H1 (cell line): Measurements from ENCODE around the gene SUPT4H1. TPM values are rescaled to one million over a fixed set of nuclear protein-coding genes. Genes with fewer than 3 reads are reported as not detected.

ENCODE experiments used
- BACH1 ChIP-seq: IDR thresholded peaks from 2 replicates; pipeline ENCODE4 v1.6.1; 2012; ENCODE audit warnings: low read length, improper control_type of control experiment
- GTF2F1 ChIP-seq: IDR thresholded peaks from 2 replicates; pipeline ENCODE4 v1.6.1; 2012; ENCODE audit warnings: low read depth, low read length, improper control_type of control experiment, borderline replicate concordance
- HDAC2 ChIP-seq, 2 experiments: fragments of 300-600 bp in 1 of 2; sonication (generic) in 1 of 2; IDR thresholded peaks; 2 replicates each; pipeline ENCODE4 v1.6.1; 2011 to 2012; ENCODE audit warnings: low read depth in 2 of 2, low read length in 2 of 2, mild to moderate bottlenecking in 2 of 2, moderate library complexity in 2 of 2, borderline replicate concordance in 1 of 2, inconsistent platforms in 1 of 2
- MAFK ChIP-seq: IDR thresholded peaks from 2 replicates; pipeline ENCODE4 v1.6.1; 2012; ENCODE audit warnings: low read depth, mild to moderate bottlenecking, improper control_type of control experiment, low read length
- PHF8 ChIP-seq: fragments of 200-600 bp; sonication (generic); conservative IDR thresholded peaks from 2 replicates; pipeline ENCODE4 v1.7.1; 2012; ENCODE audit warnings: low read depth, mild to moderate bottlenecking, inconsistent platforms, low read length, moderate library complexity
- RFX5 ChIP-seq: IDR thresholded peaks from 2 replicates; pipeline ENCODE4 v1.6.1; 2011; ENCODE audit warnings: low read depth, low read length, improper control_type of control experiment, borderline replicate concordance
- SIX5 ChIP-seq: IDR thresholded peaks from 2 replicates; pipeline ENCODE4 v1.6.1; 2011; ENCODE audit warnings: mild to moderate bottlenecking, low read depth, low read length
- SP2 ChIP-seq: IDR thresholded peaks from 2 replicates; pipeline ENCODE4 v1.6.1; 2012; ENCODE audit warnings: mild to moderate bottlenecking, low read length, inconsistent platforms
- polyA plus RNA-seq, 7 experiments: library from polyadenylated mRNA; depleted of rRNA in 3 of 7; stranded (reverse) in 5 of 7; unstranded in 2 of 7; fragments of >200 nt in 5 of 7; fragments of 200-250 nt in 2 of 7; gene quantifications; 1 replicate in 5 of 7; 2 replicates in 1 of 7; 4 replicates in 1 of 7; pipeline versions ENCODE4 v1.2.1 to v1.2.3, GENCODE V29; 2011 to 2013; ENCODE audit warnings: missing spikeins in 2 of 7, mixed read lengths in 2 of 7
- total RNA-seq: library from RNA; stranded (reverse); fragmentation: NEBNext Ultra II Directional; extraction: Animal tissue kit (Norgen Biotek cat#: 25700); gene quantifications from 2 replicates; pipeline ENCODE4 v1.2.1, GENCODE V29; 2021
- TF ChIP-seq, protein P1 (sequence below): IDR thresholded peaks from 2 replicates; pipeline ENCODE4 v1.6.1; 2011; ENCODE audit warnings: low read depth, mild to moderate bottlenecking, low read length; ENCODE audit not compliant: insufficient read depth
- TF ChIP-seq, protein P2 (sequence below): IDR thresholded peaks from 2 replicates; pipeline ENCODE4 v1.6.1; 2012; ENCODE audit warnings: inconsistent platforms

SUPT4H1 gene
- total and polyA plus RNA-seq, 2 of the 8 experiments (the other 6 are each of a cell fraction or from before 2014, with no cell fraction given), result 112 to 143 TPM

DNA sequence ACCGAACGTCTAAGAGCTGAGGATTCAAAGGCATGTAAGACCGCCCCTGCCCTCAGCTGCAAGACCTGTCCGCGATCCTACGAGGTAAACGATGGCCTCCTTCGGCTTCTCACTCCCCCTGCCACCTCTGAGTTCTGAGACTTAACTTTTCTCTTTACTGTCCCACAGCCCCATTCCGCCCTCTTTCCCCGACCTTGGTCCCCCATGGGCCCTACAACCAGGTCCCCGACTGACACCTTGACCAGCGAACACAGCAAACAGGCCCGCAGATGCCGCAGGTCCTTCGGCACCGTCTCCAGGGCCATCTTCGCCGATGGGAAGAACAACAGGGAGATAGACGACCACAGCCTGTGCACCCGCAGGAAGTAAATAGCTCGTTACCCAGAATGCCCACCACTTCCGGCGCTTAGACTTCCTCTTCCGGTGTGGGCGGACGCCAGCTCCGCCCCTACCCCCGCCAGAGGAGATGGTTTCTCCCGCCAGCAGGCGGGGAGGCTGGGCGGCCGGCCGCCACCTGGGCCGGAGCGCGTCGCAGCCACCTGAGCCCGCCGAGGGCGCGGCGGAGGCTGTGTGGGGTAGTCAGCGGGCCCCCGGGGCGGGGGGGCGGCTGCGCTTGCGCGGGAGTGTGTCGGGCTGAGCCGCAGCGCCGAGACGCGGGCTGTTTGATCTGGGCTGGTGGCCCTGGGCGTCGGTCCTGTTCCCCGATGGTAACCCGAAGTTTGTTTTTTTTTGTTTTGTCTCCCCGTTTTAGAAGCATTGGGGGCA is at the start of gene SUPT4H1 (continued):
- TF ChIP-seq, protein P1, sequence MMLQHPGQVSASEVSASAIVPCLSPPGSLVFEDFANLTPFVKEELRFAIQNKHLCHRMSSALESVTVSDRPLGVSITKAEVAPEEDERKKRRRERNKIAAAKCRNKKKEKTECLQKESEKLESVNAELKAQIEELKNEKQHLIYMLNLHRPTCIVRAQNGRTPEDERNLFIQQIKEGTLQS, result no peak
- TF ChIP-seq, protein P2, sequence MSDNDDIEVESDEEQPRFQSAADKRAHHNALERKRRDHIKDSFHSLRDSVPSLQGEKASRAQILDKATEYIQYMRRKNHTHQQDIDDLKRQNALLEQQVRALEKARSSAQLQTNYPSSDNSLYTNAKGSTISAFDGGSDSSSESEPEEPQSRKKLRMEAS, result peak; percentile 36; the same call in 1 of the 2 replicates
- TF ChIP-seq GTF2F1 (0 out of 2 replicates have a peak, but pooled peaks have one; percentile 52), PHF8 (peak; percentile 87), MAFK (no peak), BACH1 (no peak), SP2 (no peak), SIX5 (peak; percentile 39; the same call in 1 of the 2 replicates), HDAC2 (IDR thresholded peaks at IDR 0.05; ENCODE audit: borderline replicate concordance in 1 of 2, low read depth in 2 of 2, low read length in 2 of 2) (no peak), RFX5 (no peak)
